OCI-LY1 (cell line): Measurements from ENCODE around the gene UBIAD1.
A peak's percentile ranks its signal among the peaks of the same experiment; 100 is the strongest.

Experiments used
- H2AFZ ChIP-seq: fragments of 200-600 bp; sonication (generic), shearing (Covaris generic); 2 replicates; pipeline ENCODE4 v1.6.0; 2014; ENCODE audit warnings: antibody characterized with exemption, mild to moderate bottlenecking, low read length
- H3F3A ChIP-seq: fragments of 200-600 bp; sonication (generic), shearing (Covaris generic); 2 replicates; pipeline ENCODE4 v1.6.0; 2014; ENCODE audit warnings: mild to moderate bottlenecking, antibody characterized with exemption, low read length, moderate library complexity; ENCODE audit not compliant: insufficient read depth
- H3K27ac ChIP-seq: fragments of 200-600 bp; sonication (generic); 2 replicates; pipeline ENCODE4 v1.5.1; 2014; ENCODE audit warnings: low read length, mixed run types, mild to moderate bottlenecking, low read depth; ENCODE audit not compliant: poor library complexity, severe bottlenecking
- H3K27me3 ChIP-seq: fragments of 200-600 bp; sonication (generic); 2 replicates; pipeline ENCODE4 v1.6.0; 2014; ENCODE audit warnings: antibody characterized with exemption, mild to moderate bottlenecking, low read length, moderate library complexity; ENCODE audit not compliant: insufficient read depth
- H3K36me3 ChIP-seq: fragments of 200-600 bp; sonication (generic); 2 replicates; pipeline ENCODE4 v1.6.1; 2014; ENCODE audit warnings: mild to moderate bottlenecking, antibody characterized with exemption, low read length, moderate library complexity, mixed read lengths; ENCODE audit not compliant: insufficient read depth
- H3K4me1 ChIP-seq: fragments of 200-600 bp; sonication (generic); 2 replicates; pipeline ENCODE4 v1.5.1; 2014; ENCODE audit warnings: mild to moderate bottlenecking, low read length, moderate library complexity; ENCODE audit not compliant: insufficient read depth, severe bottlenecking
- H3K4me2 ChIP-seq: fragments of 200-600 bp; sonication (generic), shearing (Covaris generic); 2 replicates; pipeline ENCODE4 v1.6.1; 2014; ENCODE audit warnings: low read length
- H3K4me3 ChIP-seq: fragments of 200-600 bp; sonication (generic); 2 replicates; pipeline ENCODE4 v1.5.1; 2014; ENCODE audit warnings: low read length, low read depth, mild to moderate bottlenecking, mixed read lengths; ENCODE audit not compliant: poor library complexity, severe bottlenecking
- H3K79me2 ChIP-seq: fragments of 200-600 bp; shearing (Covaris generic); 2 replicates; pipeline ENCODE4 v1.6.1; 2016; ENCODE audit warnings: mixed run types, low read length, mixed read lengths; ENCODE audit not compliant: insufficient read depth
- H3K9ac ChIP-seq: fragments of 200-600 bp; sonication (generic), shearing (Covaris generic); 2 replicates; pipeline ENCODE4 v1.6.1; 2014; ENCODE audit warnings: mild to moderate bottlenecking, low read length, mixed read lengths
- H3K9me2 ChIP-seq: fragments of 200-600 bp; sonication (generic), shearing (Covaris generic); 2 replicates; pipeline ENCODE4 v1.6.1; 2014; ENCODE audit warnings: low read depth, mild to moderate bottlenecking, low read length, mixed read lengths
- H3K9me3 ChIP-seq: fragments of 200-600 bp; shearing (Covaris generic); 2 replicates; pipeline ENCODE4 v1.6.1; 2014; ENCODE audit warnings: low read length, mixed read lengths
- H4K20me1 ChIP-seq: fragments of 200-600 bp; sonication (generic), shearing (Covaris generic); 2 replicates; pipeline ENCODE4 v1.6.0; 2016; ENCODE audit warnings: mild to moderate bottlenecking, low read length; ENCODE audit not compliant: insufficient read depth
- CTCF ChIP-seq: fragments of 200-600 bp; sonication (generic), shearing (Covaris generic); IDR thresholded peaks from 2 replicates; pipeline ENCODE4 v1.5.1; 2017; ENCODE audit warnings: mild to moderate bottlenecking, antibody characterized with exemption, low read length, moderate library complexity, mixed read lengths
- EZH2 ChIP-seq: fragments of 200-600 bp; sonication (generic), shearing (Covaris generic); IDR thresholded peaks from 2 replicates; pipeline ENCODE4 v1.8.0; 2017; ENCODE audit warnings: borderline replicate concordance, mixed run types, mild to moderate bottlenecking, antibody characterized with exemption, low read length, moderate library complexity, mixed read lengths

UBIAD1 gene

GRCh38 chr1:11283151-11283550, 10.2 kb downstream of the UBIAD1 start:
- Histone ChIP-seq H3K36me3 (peaks cover 60% of the 10 kb centered on the region), H3K4me3 (no peak overlapping the region), H3K27me3 (no peaks in the 10 kb centered on the region), H3K4me1 (peaks cover 19% of the 10 kb centered on the region), H3K4me2 (no peak overlapping the region), H3K9me2 (no peaks in the 10 kb centered on the region), H3F3A (no peaks in the 10 kb centered on the region), H4K20me1 (no peaks in the 10 kb centered on the region), H3K9ac (no peak overlapping the region), H3K9me3 (no peaks in the 10 kb centered on the region), H3K27ac (no peak overlapping the region), H2AFZ (no peak overlapping the region), H3K79me2 (no peaks in the 10 kb centered on the region)
- no peak for TF ChIP-seq CTCF
- TF ChIP-seq EZH2: no peak

- Histone ChIP-seq H3K4me1 (peaks cover 19% of the 10 kb centered on the region), H3K9me3 (no peaks in the 10 kb centered on the region), H2AFZ (no peak overlapping the region), H3K27me3 (no peaks in the 10 kb centered on the region), H3K27ac (no peak overlapping the region), H3F3A (no peaks in the 10 kb centered on the region), H3K79me2 (no peaks in the 10 kb centered on the region), H3K4me3 (no peak overlapping the region), H3K9ac (no peak overlapping the region), H3K4me2 (no peak overlapping the region), H3K36me3 (peaks cover 64% of the 10 kb centered on the region), H3K9me2 (no peaks in the 10 kb centered on the region), H4K20me1 (no peaks in the 10 kb centered on the region)
- TF ChIP-seq CTCF: no peak
- TF ChIP-seq EZH2: no peak
Observed at GRCh38 chr1:11284784-11285183, 11.8 kb downstream of the UBIAD1 start.

- Histone ChIP-seq H3K79me2 (no peaks in the 10 kb centered on the region), H3K27ac (no peak overlapping the region), H3K27me3 (no peaks in the 10 kb centered on the region), H3K36me3 (peaks cover 66% of the 10 kb centered on the region), H4K20me1 (no peaks in the 10 kb centered on the region), H3K9me3 (no peaks in the 10 kb centered on the region), H3K9ac (no peak overlapping the region), H3K4me2 (no peak overlapping the region), H3K9me2 (no peaks in the 10 kb centered on the region), H3K4me3 (no peak overlapping the region), H3K4me1 (peaks cover 5% of the 10 kb centered on the region), H2AFZ (no peak overlapping the region), H3F3A (no peaks in the 10 kb centered on the region)
- TF ChIP-seq CTCF (peak; percentile 31; the same call in 1 of the 2 replicates), EZH2 (no peak)
Observed at GRCh38 chr1:11285883-11286734, 13.1 kb downstream of the UBIAD1 start.
